K562 (cell line): ENCODE results near the gene MAU2. TPM values are rescaled to one million over a fixed set of nuclear protein-coding genes. Genes with fewer than 3 reads are reported as not detected.

Experiments
- ATAC-seq: fragments of 200-7000 bp; cut with Tn5 transposase; 3 replicates; pipeline ENCODE4 v1.9.1; 2020; ENCODE audit warnings: moderate library complexity
- BruUV-seq: library from RNA; stranded (reverse); fragments of 400-500 nt; replicated peaks from 2 replicates; lab custom pipeline; 2021; lab: Mats Ljungman, UMichigan
- CTCF ChIA-PET: fragments of 300-600 bp; formaldehyde crosslinking; extraction: SDS; loops from one replicate; lab custom pipeline; 2021; ENCODE audit warnings: low intra/inter-chr PET ratio; lab: Yijun Ruan, JAX
- POLR2A ChIA-PET: fragments of 300-600, 350-650 bp; sonication (Branson Sonifier 250); formaldehyde crosslinking; extraction: SDS; loops from one replicate; lab custom pipeline; 2021; ENCODE audit warnings: antibody characterized with exemption, inconsistent platforms; lab: Yijun Ruan, JAX
- DNase-seq, 4 experiments: peaks; one replicate each; pipeline versions ENCODE4 v3.0.0 to v3.0.0-alpha.2; 2011 to 2018; ENCODE audit warnings: low spot score in 3 of 4, mixed read lengths in 3 of 4; ENCODE audit errors: extremely low read depth in 1 of 4
- FAIRE-seq: peaks from 2 replicates; lab custom pipeline; 2011; peaks lifted over from hg19 to GRCh38; lab: Jason Lieb, UNC
- H2AFZ ChIP-seq: 2 replicates; pipeline ENCODE4 v1.6.0; 2011; ENCODE audit warnings: low read depth, low read length, control low read depth, inconsistent platforms
- H3K27ac ChIP-seq: fragments of 200-600 bp; 3 replicates; pipeline ENCODE4 v1.8.0; 2011; ENCODE audit warnings: low read depth, mild to moderate bottlenecking, control low read depth, inconsistent platforms, low read length, moderate library complexity, mixed read lengths; ENCODE audit errors: extremely low read depth
- H3K27me3 ChIP-seq, 2 experiments: fragments of 300-600 bp in 1 of 2; 2 replicates in 1 of 2; 3 replicates in 1 of 2; pipeline versions ENCODE4 v1.6.0 to v1.8.0; 2011; ENCODE audit warnings: inconsistent platforms in 2 of 2, low read length in 2 of 2, mild to moderate bottlenecking in 1 of 2, mixed read lengths in 1 of 2, moderate library complexity in 1 of 2; ENCODE audit not compliant: control insufficient read depth in 2 of 2, insufficient read depth in 2 of 2
- H3K36me3 ChIP-seq: fragments of 300-600 bp; 3 replicates; pipeline ENCODE4 v1.8.0; 2011; ENCODE audit warnings: mild to moderate bottlenecking, low read length, inconsistent platforms; ENCODE audit not compliant: control insufficient read depth, insufficient read depth
- H3K4me1 ChIP-seq, 2 experiments: fragments of 200-600 bp in 1 of 2; replicated peaks in 1 of 2; 2 replicates in 1 of 2; 3 replicates in 1 of 2; pipeline versions ENCODE4 v1.5.1 to v1.8.0; 2011; ENCODE audit warnings: inconsistent platforms in 2 of 2, low read length in 2 of 2, mild to moderate bottlenecking in 1 of 2, mixed read lengths in 1 of 2, moderate library complexity in 1 of 2; ENCODE audit not compliant: control insufficient read depth in 2 of 2, insufficient read depth in 2 of 2
- H3K4me2 ChIP-seq: 2 replicates; pipeline ENCODE4 v1.6.1; 2011; ENCODE audit warnings: low read length, control low read depth, inconsistent platforms, mixed read lengths; ENCODE audit not compliant: insufficient read depth
- H3K4me3 ChIP-seq: fragments of 200-600 bp; sonication (generic), shearing (Covaris generic); 2 replicates; pipeline ENCODE4 v1.5.1; 2016; ENCODE audit warnings: control low read depth, inconsistent platforms
- H3K79me2 ChIP-seq: fragments of 200-600 bp; 3 replicates; pipeline ENCODE4 v1.8.0; 2011; ENCODE audit warnings: low read length, inconsistent platforms; ENCODE audit not compliant: control insufficient read depth, insufficient read depth
- H3K9ac ChIP-seq, 2 experiments: 2 replicates each; pipeline versions ENCODE4 v1.6.0 to v1.6.1; 2011; ENCODE audit warnings: low read depth in 2 of 2, low read length in 2 of 2, control low read depth in 1 of 2, inconsistent platforms in 1 of 2, mild to moderate bottlenecking in 1 of 2, mixed read lengths in 1 of 2; ENCODE audit not compliant: insufficient read depth in 1 of 2
- H3K9me1 ChIP-seq: one replicate; pipeline ENCODE4 v1.6.0; 2011; ENCODE audit warnings: inconsistent platforms, mild to moderate bottlenecking, low read length, moderate library complexity; ENCODE audit not compliant: control insufficient read depth, insufficient read depth
- H3K9me3 ChIP-seq: replicated peaks from 2 replicates; pipeline ENCODE4 v1.5.1; 2011; ENCODE audit warnings: low read depth, low read length, inconsistent platforms; ENCODE audit not compliant: control insufficient read depth, insufficient read depth
- H4K20me1 ChIP-seq: replicated peaks from 2 replicates; pipeline ENCODE4 v1.6.1; 2011; ENCODE audit warnings: low read length, inconsistent platforms, mixed read lengths; ENCODE audit not compliant: control insufficient read depth, insufficient read depth
- ARID2 ChIP-seq: fragments of 450-650 bp; IDR thresholded peaks from 2 replicates; pipeline ENCODE4 v1.6.1; 2017; ENCODE audit warnings: antibody characterized with exemption, mild to moderate bottlenecking
- ATF6 ChIP-seq: sonication (generic); formaldehyde crosslinking; IDR thresholded peaks from 2 replicates; pipeline ENCODE4 v1.4.0; 2020; ENCODE audit warnings: mild to moderate bottlenecking, missing genetic modification reagents
- COPS2 ChIP-seq: fragments of 450-650 bp; conservative IDR thresholded peaks from 2 replicates; pipeline ENCODE4 v1.6.1; 2016; ENCODE audit warnings: mild to moderate bottlenecking, moderate library complexity
- DACH1 ChIP-seq: fragments of 450-650 bp; IDR thresholded peaks from 2 replicates; pipeline ENCODE4 v1.6.1; 2018; ENCODE audit not compliant: partially characterized antibody
- HDAC8 ChIP-seq: fragments of 450-650 bp; IDR thresholded peaks from 2 replicates; pipeline ENCODE4 v1.6.1; 2016; ENCODE audit warnings: mild to moderate bottlenecking, missing genetic modification characterization, moderate library complexity, missing compliant biosample characterization
- HNRNPLL ChIP-seq: fragments of 200-400 bp; formaldehyde crosslinking; IDR thresholded peaks from 2 replicates; pipeline ENCODE4 v1.6.1; 2017; ENCODE audit warnings: low read length, low read depth, mild to moderate bottlenecking; ENCODE audit not compliant: poor library complexity, severe bottlenecking
- NCOA4 ChIP-seq: fragments of 450-650 bp; IDR thresholded peaks from 2 replicates; pipeline ENCODE4 v1.6.1; 2018; ENCODE audit warnings: mild to moderate bottlenecking; ENCODE audit not compliant: partially characterized antibody
- PHB2 ChIP-seq: fragments of 450-650 bp; IDR thresholded peaks from 2 replicates; pipeline ENCODE4 v1.6.1; 2017; ENCODE audit warnings: low read depth
- PHF21A ChIP-seq: fragments of 450-650 bp; IDR thresholded peaks from 2 replicates; pipeline ENCODE4 v1.6.1; 2017; ENCODE audit warnings: low read depth, borderline replicate concordance
- PHF8 ChIP-seq: fragments of 200-600 bp; sonication (generic); IDR thresholded peaks from 2 replicates; pipeline ENCODE4 v1.6.1; 2012; ENCODE audit warnings: mixed run types, mild to moderate bottlenecking, inconsistent platforms, low read length, moderate library complexity, borderline replicate concordance
- POLR2G ChIP-seq: fragments of 200-400 bp; formaldehyde crosslinking; IDR thresholded peaks from 2 replicates; pipeline ENCODE4 v1.6.1; 2017; ENCODE audit warnings: low read depth, mild to moderate bottlenecking, antibody characterized with exemption, low read length, moderate library complexity
- TARDBP ChIP-seq: fragments of 450-650 bp; IDR thresholded peaks from 2 replicates; pipeline ENCODE4 v1.6.1; 2016
- TRIM24 ChIP-seq, 2 experiments: fragments of 450-650 bp; IDR thresholded peaks; 2 replicates each; pipeline ENCODE4 v1.6.1; 2016
- ZFPM2 ChIP-seq: fragments of 250-450 bp; sonication (Bioruptor Pico); IDR thresholded peaks from 2 replicates; pipeline ENCODE4 v1.5.1; 2022; ENCODE audit warnings: mild to moderate bottlenecking
- ZNF586 ChIP-seq: fragments of 450-650 bp; formaldehyde crosslinking; conservative IDR thresholded peaks from 2 replicates; pipeline ENCODE4 v1.4.0; 2020; ENCODE audit warnings: mild to moderate bottlenecking, moderate library complexity
- WGBS: fragments of 100-300 bp; shearing (Covaris generic); methylation state at CpG from one replicate; pipeline ENCODE4 v1.1.6; 2016; ENCODE audit warnings: low coverage, mixed read lengths; ENCODE audit not compliant: insufficient coverage; ENCODE audit errors: missing lambda C conversion rate; 5-methylcytosine and 5-hydroxymethylcytosine counted together
- in situ Hi-C: fragments of 300-500 bp; cut with MboI; formaldehyde crosslinking; loops from 4 replicates; pipeline ENCODE4 v1.15.0; 2018; ENCODE audit warnings: inconsistent platforms, mixed read lengths
- intact Hi-C: fragments of 100-400 bp; cut with micrococcal nuclease; formaldehyde crosslinking; loops from 2 replicates; pipeline ENCODE4 v1.14.2; 2022
- polyA plus RNA-seq, 8 experiments: library from polyadenylated mRNA; depleted of rRNA in 4 of 8; stranded (reverse) in 5 of 8; unstranded in 3 of 8; fragments of >200 nt; fragmentation: Nextera tagmentation in 2 of 8; fragmentation: Illumina TruSeq in 1 of 8; extraction: Ambion mirVana in 2 of 8; extraction: Trizol in 1 of 8; gene quantifications; 2 replicates each; pipeline versions ENCODE4 v1.2.1 to v1.2.3, GENCODE V29; 2011 to 2014; ENCODE audit warnings: inconsistent platforms in 1 of 8, missing spikeins in 1 of 8
- total RNA-seq, 7 experiments: library from RNA; depleted of rRNA in 6 of 7; stranded (reverse); fragments of >200 nt in 6 of 7; fragmentation: Illumina TruSeq in 2 of 7; extraction: Trizol in 2 of 7; gene quantifications; 2 replicates each; pipeline versions ENCODE4 v1.2.1 to v1.2.3, GENCODE V29; 2011 to 2021; ENCODE audit warnings: low replicate concordance in 1 of 7

Gene MAU2
- total and polyA plus RNA-seq, 9 of the 15 experiments (the other 6 are each of a cell fraction or from before 2014, with no cell fraction given) = 1.2 to 48.1 (median 19.4) TPM

DNA sequence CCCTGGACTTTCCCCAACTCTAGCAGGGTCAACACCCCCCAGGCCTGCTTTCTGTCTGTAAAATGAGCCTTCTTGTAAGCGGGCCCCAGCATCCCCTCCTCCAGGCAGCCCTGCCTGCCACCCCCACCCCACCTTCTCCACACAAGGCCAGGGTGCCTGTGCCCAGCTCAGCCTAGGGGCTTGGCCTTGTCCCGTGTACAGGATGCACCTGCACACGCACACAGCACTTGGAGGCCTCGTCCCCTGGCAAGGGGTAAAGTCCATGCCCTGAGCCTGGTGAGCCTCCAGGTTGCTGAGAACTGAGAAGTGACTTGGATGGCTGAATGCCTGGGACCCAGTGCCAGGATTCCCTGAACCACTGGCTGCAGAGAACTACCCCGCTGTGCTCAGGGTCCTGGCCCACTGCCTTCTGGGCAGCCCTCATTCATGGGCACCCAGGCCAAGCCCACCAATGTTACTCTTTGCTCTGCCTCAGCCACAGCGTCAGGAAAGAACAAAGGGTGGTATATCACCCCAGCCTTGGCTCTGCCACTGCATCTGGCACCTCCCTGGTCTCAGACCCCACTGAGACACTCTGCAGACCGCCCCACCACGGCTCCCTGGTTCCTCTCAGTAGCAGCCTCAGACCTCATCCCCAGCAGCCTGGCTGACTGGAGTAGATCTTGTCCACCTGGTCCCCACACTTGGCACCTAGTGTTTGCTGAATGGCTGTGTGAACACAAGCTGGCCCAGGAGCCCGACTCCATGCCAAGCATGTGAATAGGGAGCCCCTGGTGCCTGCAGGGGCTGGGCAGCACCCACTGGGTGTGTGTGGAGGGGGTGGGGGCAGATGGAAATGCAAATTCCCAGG lies 45.7 kb upstream of the MAU2 start:
- peaks cover 44% of the 10 kb centered on the region; the same call in 2 of the 3 replicates for H3K36me3 ChIP-seq
- H3K9me1 ChIP-seq = peaks cover 2% of the 10 kb centered on the region
- no peaks in the 10 kb centered on the region; the same call in 1 of the 2 replicates for H4K20me1 ChIP-seq
- H2AFZ ChIP-seq = no peak overlapping the region
- DNase-seq = no peak
- no peak overlapping the region for H3K4me2 ChIP-seq
- no peaks in the 10 kb centered on the region for H3K9me3 ChIP-seq
- H3K4me1 ChIP-seq = peaks cover 2 to 16% of the 10 kb centered on the region in 2 experiments; a peak in 3 of 5 replicates
- ChIA-PET CTCF (no interaction called here), POLR2A (interaction anchor here (0.6 kb wide), 1 partner anchor 25 kb away, joined by 6 read pairs; no protein-coding TSS in a partner anchor)
- intact Hi-C loops (no loop called here), in situ Hi-C loops (no loop called here)
- TF ChIP-seq POLR2G (peak; percentile 39; the same call in 1 of the 2 replicates), ZFPM2 (no peak), PHF21A (no peak)
- no peaks in the 10 kb centered on the region for H3K79me2 ChIP-seq
- ATAC-seq = no peak
- no peaks in the 10 kb centered on the region; a peak in 1 of 5 replicates for H3K27me3 ChIP-seq
- BruUV-seq = no TSS peak
- no peak overlapping the region for H3K4me3 ChIP-seq
- no peak overlapping the region; a peak in 1 of 4 replicates for H3K9ac ChIP-seq
- FAIRE-seq = no peak
- WGBS = 67% methylated on average over 9 of the region's 9 CpGs
- no peak overlapping the region for H3K27ac ChIP-seq

- in situ Hi-C loops = no loop called here
- no peak for FAIRE-seq
- no peak for DNase-seq
- intact Hi-C loops = no loop called here
- Histone ChIP-seq H3K27me3 (no peaks in the 10 kb centered on the region), H3K9ac (no peak overlapping the region), H3K4me3 (no peak overlapping the region), H3K36me3 (peaks cover 57% of the 10 kb centered on the region; the same call in 2 of the 3 replicates), H3K27ac (no peak overlapping the region), H3K79me2 (no peaks in the 10 kb centered on the region), H2AFZ (no peak overlapping the region), H3K9me3 (no peaks in the 10 kb centered on the region), H4K20me1 (no peaks in the 10 kb centered on the region; the same call in 1 of the 2 replicates), H3K9me1 (no peaks in the 10 kb centered on the region), H3K4me1 (peaks cover 0 to 9% of the 10 kb centered on the region in 2 experiments; a peak in 2 of 5 replicates), H3K4me2 (no peak overlapping the region)
- WGBS = 86% methylated on average over 8 of the region's 12 CpGs
- ChIA-PET POLR2A (interaction anchor here (0.6 kb wide), 1 partner anchor 33 kb away, joined by 3 read pairs; no protein-coding TSS in a partner anchor), CTCF (no interaction called here)
- BruUV-seq = no TSS peak
- ATAC-seq = no peak
- TF ChIP-seq TARDBP (no peak), DACH1 (no peak), PHB2 (no peak), HDAC8 (no peak), PHF8 (no peak), ARID2 (no peak), TRIM24 (IDR thresholded peaks at IDR 0.05) (no peak), ZNF586 (CRISPR knock-in tag) (no peak), NCOA4 (no peak), ATF6 (CRISPR knock-in tag) (no peak), COPS2 (no peak), HNRNPLL (no peak)
Observed at GRCh38 chr19:19276386-19276785, 44.2 kb upstream of the MAU2 start.
